ENCODE results near the gene ARMC9. TPM values are rescaled to one million over a fixed set of nuclear protein-coding genes. Genes with fewer than 3 reads are reported as not detected.

ARMC9 gene
- total and polyA plus RNA-seq, 2 of the 13 experiments (the other 11 are each of a cell fraction or from before 2014, with no cell fraction given), result 9.1 to 12.8 TPM

DNA sequence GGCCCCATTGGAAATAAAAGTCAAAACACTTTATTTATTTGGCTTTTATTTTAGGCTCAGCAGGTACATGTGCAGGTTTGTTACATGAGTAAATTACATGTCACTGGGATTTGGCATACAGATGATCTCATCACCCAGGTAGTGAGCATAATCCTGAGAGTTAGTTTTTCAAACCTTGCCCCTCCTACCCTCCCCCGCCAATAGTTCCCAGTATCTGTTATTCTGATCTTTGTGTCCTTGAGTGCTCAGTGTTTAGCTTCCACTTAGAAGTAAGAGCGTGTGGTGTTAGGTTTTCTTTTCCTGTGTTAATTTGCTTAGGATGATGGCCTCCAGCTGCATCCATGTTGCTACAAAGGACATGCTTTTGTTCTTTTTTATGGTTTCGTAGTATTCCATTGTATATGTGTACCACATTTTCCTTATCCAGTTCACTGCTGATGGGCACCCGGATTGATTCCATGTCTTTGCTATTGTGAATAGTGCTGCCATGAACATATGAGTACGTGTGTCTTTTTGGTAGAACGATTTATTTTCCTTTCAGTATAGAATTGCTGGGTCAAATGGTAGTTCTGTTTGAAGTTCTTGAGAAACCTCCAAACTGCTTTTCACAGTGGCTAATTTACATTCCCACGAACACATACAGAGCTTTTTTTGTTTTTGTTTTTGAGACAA, 47.9 kb downstream of the ARMC9 start (continued):
- peak; percentile 83 for TF ChIP-seq ZNF281 (CRISPR knock-in tag; IDR thresholded peaks at IDR 0.05; ENCODE audit: borderline replicate concordance)
- TF ChIP-seq AGO2 (optimal IDR thresholded peaks at IDR 0.05; ENCODE audit: low read depth, low read length), result no peak
- no peak for TF ChIP-seq KDM6A (CRISPR knock-in tag; IDR thresholded peaks at IDR 0.05; ENCODE audit: low read depth)
- TF ChIP-seq RBAK (CRISPR knock-in tag; IDR thresholded peaks at IDR 0.05), result no peak
- TF ChIP-seq ARNT2 (CRISPR knock-in tag; IDR thresholded peaks at IDR 0.05; ENCODE audit: low read depth), result no peak
- TF ChIP-seq, protein P1, sequence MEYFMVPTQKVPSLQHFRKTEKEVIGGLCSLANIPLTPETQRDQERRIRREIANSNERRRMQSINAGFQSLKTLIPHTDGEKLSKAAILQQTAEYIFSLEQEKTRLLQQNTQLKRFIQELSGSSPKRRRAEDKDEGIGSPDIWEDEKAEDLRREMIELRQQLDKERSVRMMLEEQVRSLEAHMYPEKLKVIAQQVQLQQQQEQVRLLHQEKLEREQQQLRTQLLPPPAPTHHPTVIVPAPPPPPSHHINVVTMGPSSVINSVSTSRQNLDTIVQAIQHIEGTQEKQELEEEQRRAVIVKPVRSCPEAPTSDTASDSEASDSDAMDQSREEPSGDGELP (IDR thresholded peaks at IDR 0.05; ENCODE audit: borderline replicate concordance, low read depth), result peak; percentile 13; the same call in 1 of the 2 replicates
- TF ChIP-seq SMARCC2 (IDR thresholded peaks at IDR 0.05), result no peak
- TF ChIP-seq ASH2L (IDR thresholded peaks at IDR 0.05; ENCODE audit: insufficient read length, low read depth, low read length), result no peak
- no peak for TF ChIP-seq SOX13 (IDR thresholded peaks at IDR 0.05)
- TF ChIP-seq SOX13 (CRISPR knock-in tag; conservative IDR thresholded peaks at IDR 0.05 in 1 of 2, IDR thresholded peaks at IDR 0.05 in 1 of 2), result 0 out of 4 replicates have a peak, but pooled peaks of 1 of the 2 experiments have one; percentile 6
- TF ChIP-seq ZNF280D (CRISPR knock-in tag; IDR thresholded peaks at IDR 0.05), result 0 out of 2 replicates have a peak, but pooled peaks have one; percentile 33
- no peak for TF ChIP-seq BRD4 (CRISPR knock-in tag; IDR thresholded peaks at IDR 0.05)
- 0 out of 2 replicates have a peak, but pooled peaks have one; percentile 6 for TF ChIP-seq HNF4G (IDR thresholded peaks at IDR 0.05; ENCODE audit: borderline replicate concordance, low read depth, low read length)
- TF ChIP-seq HNF4G (CRISPR knock-in tag; IDR thresholded peaks at IDR 0.05; ENCODE audit: borderline replicate concordance, low read depth), result no peak
- TF ChIP-seq, protein P2, sequence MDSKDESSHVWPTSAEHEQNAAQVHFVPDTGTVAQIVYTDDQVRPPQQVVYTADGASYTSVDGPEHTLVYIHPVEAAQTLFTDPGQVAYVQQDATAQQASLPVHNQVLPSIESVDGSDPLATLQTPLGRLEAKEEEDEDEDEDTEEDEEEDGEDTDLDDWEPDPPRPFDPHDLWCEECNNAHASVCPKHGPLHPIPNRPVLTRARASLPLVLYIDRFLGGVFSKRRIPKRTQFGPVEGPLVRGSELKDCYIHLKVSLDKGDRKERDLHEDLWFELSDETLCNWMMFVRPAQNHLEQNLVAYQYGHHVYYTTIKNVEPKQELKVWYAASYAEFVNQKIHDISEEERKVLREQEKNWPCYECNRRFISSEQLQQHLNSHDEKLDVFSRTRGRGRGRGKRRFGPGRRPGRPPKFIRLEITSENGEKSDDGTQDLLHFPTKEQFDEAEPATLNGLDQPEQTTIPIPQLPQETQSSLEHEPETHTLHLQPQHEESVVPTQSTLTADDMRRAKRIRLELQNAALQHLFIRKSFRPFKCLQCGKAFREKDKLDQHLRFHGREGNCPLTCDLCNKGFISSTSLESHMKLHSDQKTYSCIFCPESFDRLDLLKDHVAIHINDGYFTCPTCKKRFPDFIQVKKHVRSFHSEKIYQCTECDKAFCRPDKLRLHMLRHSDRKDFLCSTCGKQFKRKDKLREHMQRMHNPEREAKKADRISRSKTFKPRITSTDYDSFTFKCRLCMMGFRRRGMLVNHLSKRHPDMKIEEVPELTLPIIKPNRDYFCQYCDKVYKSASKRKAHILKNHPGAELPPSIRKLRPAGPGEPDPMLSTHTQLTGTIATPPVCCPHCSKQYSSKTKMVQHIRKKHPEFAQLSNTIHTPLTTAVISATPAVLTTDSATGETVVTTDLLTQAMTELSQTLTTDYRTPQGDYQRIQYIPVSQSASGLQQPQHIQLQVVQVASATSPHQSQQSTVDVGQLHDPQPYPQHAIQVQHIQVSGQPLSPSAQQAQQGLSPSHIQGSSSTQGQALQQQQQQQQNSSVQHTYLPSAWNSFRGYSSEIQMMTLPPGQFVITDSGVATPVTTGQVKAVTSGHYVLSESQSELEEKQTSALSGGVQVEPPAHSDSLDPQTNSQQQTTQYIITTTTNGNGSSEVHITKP (CRISPR knock-in tag; IDR thresholded peaks at IDR 0.05; ENCODE audit: low read depth), result 0 out of 2 replicates have a peak, but pooled peaks have one; percentile 22
- no peak for TF ChIP-seq ZNF598 (CRISPR knock-in tag; IDR thresholded peaks at IDR 0.05; ENCODE audit: borderline replicate concordance)
- TF ChIP-seq ZNF616 (CRISPR knock-in tag; IDR thresholded peaks at IDR 0.05; ENCODE audit: low read depth), result no peak
- TF ChIP-seq ZNF747 (CRISPR knock-in tag; IDR thresholded peaks at IDR 0.05; ENCODE audit: borderline replicate concordance), result no peak
- no peak for TF ChIP-seq ZNF230 (CRISPR knock-in tag; IDR thresholded peaks at IDR 0.05)

All from HepG2 (cell line).